Osteoblast (primary cell): ENCODE results near the gene CEP112. TPM values are rescaled to one million over a fixed set of nuclear protein-coding genes. Genes with fewer than 3 reads are reported as not detected.

Source experiments
- DNase-seq: peaks from one replicate; pipeline ENCODE4 v3.0.0; 2011; ENCODE audit warnings: low spot score, mixed read lengths; ENCODE audit not compliant: insufficient read length; ENCODE audit errors: missing footprints
- H2AFZ ChIP-seq: 2 replicates; pipeline ENCODE4 v1.6.0; 2011; ENCODE audit warnings: mild to moderate bottlenecking, low read length
- H3K27ac ChIP-seq: 2 replicates; pipeline ENCODE4 v1.5.1; 2011; ENCODE audit warnings: mild to moderate bottlenecking, low read depth, low read length, moderate library complexity
- H3K27me3 ChIP-seq: 2 replicates; pipeline ENCODE4 v1.6.0; 2012; ENCODE audit warnings: mild to moderate bottlenecking, control low read depth, inconsistent platforms, low read length, moderate library complexity; ENCODE audit not compliant: insufficient read depth
- H3K36me3 ChIP-seq: 2 replicates; pipeline ENCODE4 v1.5.1; 2011; ENCODE audit warnings: mild to moderate bottlenecking, low read length, control low read depth, moderate library complexity; ENCODE audit not compliant: insufficient read depth
- H3K4me1 ChIP-seq: 2 replicates; pipeline ENCODE4 v1.5.1; 2011; ENCODE audit warnings: mild to moderate bottlenecking, low read length, control low read depth, moderate library complexity; ENCODE audit not compliant: insufficient read depth
- H3K4me2 ChIP-seq: 2 replicates; pipeline ENCODE4 v1.6.0; 2011; ENCODE audit warnings: mild to moderate bottlenecking, low read length; ENCODE audit not compliant: insufficient read depth
- H3K4me3 ChIP-seq: fragments of 200-600 bp; sonication (generic); 3 replicates; pipeline ENCODE4 v1.5.1; 2012; ENCODE audit warnings: mild to moderate bottlenecking, low read length, inconsistent platforms; ENCODE audit not compliant: insufficient read depth
- H3K79me2 ChIP-seq: 2 replicates; pipeline ENCODE4 v1.6.0; 2012; ENCODE audit warnings: mild to moderate bottlenecking, low read length, control low read depth, inconsistent platforms; ENCODE audit not compliant: insufficient read depth
- H3K9me3 ChIP-seq: 2 replicates; pipeline ENCODE4 v1.5.1; 2011; ENCODE audit warnings: low read depth, low read length, control low read depth
- H4K20me1 ChIP-seq: 2 replicates; pipeline ENCODE4 v1.6.0; 2012; ENCODE audit warnings: mild to moderate bottlenecking, low read length, control low read depth; ENCODE audit not compliant: insufficient read depth
- total RNA-seq: library from RNA; depleted of rRNA; stranded (reverse); fragments of >200 nt; gene quantifications from 2 replicates; pipeline ENCODE4 v1.2.3, GENCODE V29; 2012
- TF ChIP-seq, protein P1 (sequence below): IDR thresholded peaks from 2 replicates; pipeline ENCODE4 v1.5.1; 2011; ENCODE audit warnings: mild to moderate bottlenecking, low read depth, low read length, moderate library complexity; ENCODE audit errors: extremely low read depth

CEP112 gene
- total RNA-seq, 1 donor = 8.3 TPM

DNA sequence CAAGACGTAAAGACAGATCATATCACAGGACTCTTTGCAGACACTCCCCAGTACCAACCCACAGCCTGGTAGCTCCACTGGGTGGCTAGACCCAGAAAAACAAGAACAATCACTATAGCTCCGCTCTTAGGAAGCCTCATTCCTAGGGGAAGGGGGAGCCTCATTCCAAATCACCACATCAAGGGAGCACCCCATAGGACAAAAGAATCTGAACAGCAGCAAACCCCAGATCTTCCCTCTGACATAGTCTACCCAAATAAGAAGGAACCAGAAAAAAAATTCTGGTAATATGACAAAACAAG lies 237.8 kb downstream of the CEP112 start:
- Histone ChIP-seq H3K27me3 (no peaks in the 10 kb centered on the region), H3K36me3 (no peaks in the 10 kb centered on the region), H3K9me3 (no peaks in the 10 kb centered on the region), H3K4me2 (no peak overlapping the region), H2AFZ (no peak overlapping the region), H3K4me1 (no peaks in the 10 kb centered on the region), H3K79me2 (no peaks in the 10 kb centered on the region), H4K20me1 (no peaks in the 10 kb centered on the region), H3K4me3 (no peak overlapping the region), H3K27ac (no peak overlapping the region)
- TF ChIP-seq, protein P1, sequence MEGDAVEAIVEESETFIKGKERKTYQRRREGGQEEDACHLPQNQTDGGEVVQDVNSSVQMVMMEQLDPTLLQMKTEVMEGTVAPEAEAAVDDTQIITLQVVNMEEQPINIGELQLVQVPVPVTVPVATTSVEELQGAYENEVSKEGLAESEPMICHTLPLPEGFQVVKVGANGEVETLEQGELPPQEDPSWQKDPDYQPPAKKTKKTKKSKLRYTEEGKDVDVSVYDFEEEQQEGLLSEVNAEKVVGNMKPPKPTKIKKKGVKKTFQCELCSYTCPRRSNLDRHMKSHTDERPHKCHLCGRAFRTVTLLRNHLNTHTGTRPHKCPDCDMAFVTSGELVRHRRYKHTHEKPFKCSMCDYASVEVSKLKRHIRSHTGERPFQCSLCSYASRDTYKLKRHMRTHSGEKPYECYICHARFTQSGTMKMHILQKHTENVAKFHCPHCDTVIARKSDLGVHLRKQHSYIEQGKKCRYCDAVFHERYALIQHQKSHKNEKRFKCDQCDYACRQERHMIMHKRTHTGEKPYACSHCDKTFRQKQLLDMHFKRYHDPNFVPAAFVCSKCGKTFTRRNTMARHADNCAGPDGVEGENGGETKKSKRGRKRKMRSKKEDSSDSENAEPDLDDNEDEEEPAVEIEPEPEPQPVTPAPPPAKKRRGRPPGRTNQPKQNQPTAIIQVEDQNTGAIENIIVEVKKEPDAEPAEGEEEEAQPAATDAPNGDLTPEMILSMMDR = no peak
- DNase-seq = no peak

DNA sequence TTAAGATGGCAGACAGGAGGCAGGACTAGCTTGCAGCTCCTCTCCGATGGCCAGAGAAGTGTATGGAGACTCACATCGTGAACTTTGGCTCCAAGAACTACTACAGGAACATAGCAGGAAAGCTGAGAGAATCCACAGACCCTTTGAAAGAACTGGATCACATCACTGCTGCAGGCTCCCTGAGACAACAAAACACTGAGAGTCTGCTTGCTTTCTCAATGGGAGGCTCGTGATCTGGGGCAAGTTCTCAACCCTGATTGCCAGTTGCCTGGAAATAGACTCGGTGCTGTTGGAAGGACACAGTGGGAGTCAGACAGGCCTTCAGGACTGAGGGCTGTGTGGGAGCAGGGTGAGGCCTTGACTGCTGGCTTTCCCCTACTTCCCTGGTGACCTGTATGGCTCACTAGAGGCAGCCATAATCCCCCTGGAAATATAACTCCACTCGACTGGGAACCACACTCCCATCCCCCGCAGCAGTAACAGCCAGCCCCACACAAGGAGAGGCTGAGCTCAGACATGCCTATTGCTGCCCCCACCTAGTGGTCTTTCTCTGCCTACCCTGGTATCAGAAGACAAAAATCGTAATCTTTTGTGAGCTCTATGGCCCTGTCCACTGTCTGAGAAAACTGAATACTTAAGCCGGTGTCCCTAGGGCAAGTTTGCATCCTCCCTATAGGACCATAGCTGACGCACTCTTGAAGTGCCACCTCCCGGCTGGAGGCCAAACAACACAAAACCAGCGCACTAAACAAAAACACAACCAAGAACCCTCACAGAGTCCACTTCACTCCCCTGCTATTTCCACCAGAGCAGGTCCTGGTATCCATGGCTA lies 238.4 kb downstream of the CEP112 start:
- Histone ChIP-seq H4K20me1 (no peaks in the 10 kb centered on the region), H2AFZ (no peak overlapping the region), H3K4me2 (no peak overlapping the region), H3K79me2 (no peaks in the 10 kb centered on the region), H3K4me3 (no peak overlapping the region), H3K4me1 (no peaks in the 10 kb centered on the region), H3K27ac (no peak overlapping the region), H3K27me3 (no peaks in the 10 kb centered on the region), H3K9me3 (no peaks in the 10 kb centered on the region), H3K36me3 (no peaks in the 10 kb centered on the region)
- DNase-seq = no peak
- TF ChIP-seq, protein P1 = no peak

DNA sequence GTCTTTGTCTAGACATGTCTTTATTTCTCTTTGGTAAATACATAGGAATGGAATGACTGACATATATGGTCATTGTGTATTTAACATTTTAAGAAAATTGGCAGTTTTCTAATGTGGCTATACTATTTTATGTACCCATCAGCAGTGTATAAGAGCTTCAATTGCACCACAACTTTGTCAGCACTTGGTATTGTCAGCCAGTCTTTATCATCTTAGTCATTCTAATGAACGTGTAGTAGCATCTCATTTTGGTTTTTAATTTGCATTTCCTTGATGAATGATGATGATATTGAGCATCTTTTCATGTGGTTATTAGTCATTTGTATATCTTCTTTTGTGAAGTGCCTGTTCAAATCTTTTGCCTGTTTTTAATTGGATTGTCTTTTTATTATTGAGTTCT lies 239.3 kb downstream of the CEP112 start:
- no peak for DNase-seq
- Histone ChIP-seq H3K9me3 (no peaks in the 10 kb centered on the region), H2AFZ (no peak overlapping the region)

DNA sequence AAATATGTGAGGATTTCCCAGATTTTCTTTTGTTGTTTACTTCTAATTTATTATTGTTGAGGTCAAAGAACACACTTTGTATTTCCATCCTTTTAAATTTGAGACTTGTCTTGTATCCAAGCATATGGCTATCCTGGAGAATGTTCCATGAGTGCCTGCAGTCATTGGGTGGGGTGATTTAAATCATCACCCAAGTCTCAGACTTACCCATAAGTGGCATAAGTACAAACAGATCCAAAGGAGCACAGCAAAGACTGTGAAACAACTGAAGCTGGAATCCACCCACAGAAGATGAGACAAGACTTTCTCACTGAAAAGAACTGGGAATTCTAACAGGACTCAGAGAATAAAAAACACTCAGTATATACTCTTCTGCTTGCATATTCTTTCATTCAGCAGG lies 239.9 kb downstream of the CEP112 start:
- H3K4me1 ChIP-seq = no peaks in the 10 kb centered on the region
- H3K27me3 ChIP-seq = no peaks in the 10 kb centered on the region
- no peak overlapping the region for H2AFZ ChIP-seq
- no peaks in the 10 kb centered on the region for H3K36me3 ChIP-seq
- no peak overlapping the region for H3K27ac ChIP-seq
- no peaks in the 10 kb centered on the region for H3K9me3 ChIP-seq
- no peak overlapping the region for H3K4me3 ChIP-seq
- TF ChIP-seq, protein P1 = no peak
- no peak for DNase-seq
- no peaks in the 10 kb centered on the region for H4K20me1 ChIP-seq
- no peak overlapping the region for H3K4me2 ChIP-seq
- H3K79me2 ChIP-seq = no peaks in the 10 kb centered on the region

More for the DNA sequence above, 239.3 kb downstream of the CEP112 start:
- Histone ChIP-seq H3K4me1 (no peaks in the 10 kb centered on the region), H3K27ac (no peak overlapping the region), H3K36me3 (no peaks in the 10 kb centered on the region), H3K27me3 (no peaks in the 10 kb centered on the region), H3K4me3 (no peak overlapping the region), H3K79me2 (no peaks in the 10 kb centered on the region), H3K4me2 (no peak overlapping the region), H4K20me1 (no peaks in the 10 kb centered on the region)
- TF ChIP-seq, protein P1 = no peak
